ENCODE measurements around the gene EFL1.
A peak's percentile ranks its signal among the peaks of the same experiment; 100 is the strongest.

DNA sequence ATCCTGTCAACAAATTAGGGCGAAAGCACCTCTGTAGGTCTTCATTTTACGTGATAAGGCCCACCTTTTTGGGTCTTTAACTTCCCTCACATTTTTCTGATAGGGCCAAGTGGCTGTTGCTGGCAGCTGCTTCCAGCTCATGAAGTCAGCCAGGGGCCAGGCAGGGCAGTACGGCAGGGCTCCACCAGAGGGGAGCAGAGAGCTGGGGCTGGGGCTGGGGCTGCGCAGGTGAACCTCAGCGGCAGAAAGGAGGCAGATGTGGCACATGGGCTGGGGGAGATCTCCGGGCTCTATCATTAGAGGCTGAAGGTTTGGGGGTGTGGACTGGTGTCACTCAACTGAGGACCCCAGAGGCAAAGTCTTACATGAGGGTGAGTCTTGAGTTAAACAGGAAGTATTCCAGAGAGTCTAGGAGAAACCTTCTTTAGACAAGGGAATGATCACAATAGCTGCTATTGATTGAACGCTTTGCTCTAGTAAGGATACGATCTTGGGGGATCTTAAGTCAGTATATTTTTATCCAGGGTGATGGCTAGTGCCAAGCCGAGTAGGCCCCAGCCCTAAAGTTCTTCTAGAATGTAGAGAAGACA lies 153.9 kb downstream of the EFL1 start:
- TF ChIP-seq, protein P1, sequence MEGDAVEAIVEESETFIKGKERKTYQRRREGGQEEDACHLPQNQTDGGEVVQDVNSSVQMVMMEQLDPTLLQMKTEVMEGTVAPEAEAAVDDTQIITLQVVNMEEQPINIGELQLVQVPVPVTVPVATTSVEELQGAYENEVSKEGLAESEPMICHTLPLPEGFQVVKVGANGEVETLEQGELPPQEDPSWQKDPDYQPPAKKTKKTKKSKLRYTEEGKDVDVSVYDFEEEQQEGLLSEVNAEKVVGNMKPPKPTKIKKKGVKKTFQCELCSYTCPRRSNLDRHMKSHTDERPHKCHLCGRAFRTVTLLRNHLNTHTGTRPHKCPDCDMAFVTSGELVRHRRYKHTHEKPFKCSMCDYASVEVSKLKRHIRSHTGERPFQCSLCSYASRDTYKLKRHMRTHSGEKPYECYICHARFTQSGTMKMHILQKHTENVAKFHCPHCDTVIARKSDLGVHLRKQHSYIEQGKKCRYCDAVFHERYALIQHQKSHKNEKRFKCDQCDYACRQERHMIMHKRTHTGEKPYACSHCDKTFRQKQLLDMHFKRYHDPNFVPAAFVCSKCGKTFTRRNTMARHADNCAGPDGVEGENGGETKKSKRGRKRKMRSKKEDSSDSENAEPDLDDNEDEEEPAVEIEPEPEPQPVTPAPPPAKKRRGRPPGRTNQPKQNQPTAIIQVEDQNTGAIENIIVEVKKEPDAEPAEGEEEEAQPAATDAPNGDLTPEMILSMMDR (IDR thresholded peaks at IDR 0.05), result peak; percentile 72 to 90 (median 81)
- TF ChIP-seq POLR2AphosphoS5 (IDR thresholded peaks at IDR 0.05), result no peak
